Activated T-cell treated with anti-CD3 and anti-CD28 coated beads for 24 hours (primary cell): ENCODE data around the gene IFITM1.
"Not testable (repeated sequence)": the region's sequence is repeated elsewhere in the genome, so short reads cannot be mapped to it uniquely, and the experiment has no call there.

Experiments used
- DNase-seq: peaks from one replicate; pipeline ENCODE4 v3.0.0-alpha.2; 2020; ENCODE audit warnings: low read depth

Gene IFITM1

GRCh38 chr11:282630-283360, 31.0 kb upstream of the IFITM1 start:
- no peak for DNase-seq

DNA sequence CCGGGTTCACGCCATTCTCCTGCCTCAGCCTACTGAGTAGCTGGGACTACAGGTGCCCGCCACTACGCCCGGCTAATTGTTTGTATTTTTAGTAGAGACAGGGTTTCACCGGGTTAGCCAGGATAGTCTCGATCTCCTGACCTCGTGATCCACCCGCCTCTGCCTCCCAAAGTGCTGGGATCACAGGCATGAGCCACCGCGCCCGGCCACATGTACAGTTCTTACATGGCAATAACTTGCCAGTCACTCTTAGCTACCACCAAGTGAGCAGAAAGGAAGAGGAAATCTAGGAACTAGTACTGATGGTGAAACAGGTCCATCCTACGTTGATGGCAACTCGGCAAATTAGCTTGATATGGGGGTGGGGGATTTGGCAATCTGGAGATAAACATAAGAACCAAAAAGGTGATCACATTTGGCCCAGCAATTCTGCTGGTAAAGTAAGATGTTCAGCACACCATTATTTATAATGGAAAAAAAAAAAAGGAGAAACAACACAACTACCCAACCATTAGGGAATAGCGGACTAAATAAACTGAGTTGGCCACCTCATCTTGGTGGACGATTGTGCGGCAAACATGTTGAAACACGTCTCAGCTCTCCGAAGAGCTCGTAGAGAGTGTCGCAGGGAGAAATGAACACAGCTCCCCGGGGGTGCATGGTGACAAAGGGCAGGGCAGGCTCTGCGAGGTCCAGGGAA, 30.3 kb upstream of the IFITM1 start:
- DNase-seq = no peak

- DNase-seq = no peak
Measured at GRCh38 chr11:284105-285020, 29.5 kb upstream of the IFITM1 start.

- DNase-seq = no peak
Measured at GRCh38 chr11:285021-285893, 28.6 kb upstream of the IFITM1 start.

DNA sequence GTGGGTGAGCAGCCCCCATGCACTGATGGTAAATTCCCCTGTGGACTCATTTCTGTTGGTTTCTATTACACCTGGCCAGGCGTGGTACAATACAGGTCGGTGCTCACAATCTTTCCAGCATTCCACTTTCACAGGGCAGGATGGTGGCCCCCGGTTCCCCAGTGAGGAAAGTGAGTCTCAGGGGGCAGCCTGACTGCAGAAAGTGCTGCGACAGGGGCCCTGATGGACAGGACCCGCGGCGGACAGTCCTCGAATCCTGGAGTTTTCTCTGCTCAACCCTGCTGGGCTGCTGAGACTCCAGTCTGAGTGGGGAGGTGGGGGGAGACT, 28.0 kb upstream of the IFITM1 start:
- no peak for DNase-seq

DNA sequence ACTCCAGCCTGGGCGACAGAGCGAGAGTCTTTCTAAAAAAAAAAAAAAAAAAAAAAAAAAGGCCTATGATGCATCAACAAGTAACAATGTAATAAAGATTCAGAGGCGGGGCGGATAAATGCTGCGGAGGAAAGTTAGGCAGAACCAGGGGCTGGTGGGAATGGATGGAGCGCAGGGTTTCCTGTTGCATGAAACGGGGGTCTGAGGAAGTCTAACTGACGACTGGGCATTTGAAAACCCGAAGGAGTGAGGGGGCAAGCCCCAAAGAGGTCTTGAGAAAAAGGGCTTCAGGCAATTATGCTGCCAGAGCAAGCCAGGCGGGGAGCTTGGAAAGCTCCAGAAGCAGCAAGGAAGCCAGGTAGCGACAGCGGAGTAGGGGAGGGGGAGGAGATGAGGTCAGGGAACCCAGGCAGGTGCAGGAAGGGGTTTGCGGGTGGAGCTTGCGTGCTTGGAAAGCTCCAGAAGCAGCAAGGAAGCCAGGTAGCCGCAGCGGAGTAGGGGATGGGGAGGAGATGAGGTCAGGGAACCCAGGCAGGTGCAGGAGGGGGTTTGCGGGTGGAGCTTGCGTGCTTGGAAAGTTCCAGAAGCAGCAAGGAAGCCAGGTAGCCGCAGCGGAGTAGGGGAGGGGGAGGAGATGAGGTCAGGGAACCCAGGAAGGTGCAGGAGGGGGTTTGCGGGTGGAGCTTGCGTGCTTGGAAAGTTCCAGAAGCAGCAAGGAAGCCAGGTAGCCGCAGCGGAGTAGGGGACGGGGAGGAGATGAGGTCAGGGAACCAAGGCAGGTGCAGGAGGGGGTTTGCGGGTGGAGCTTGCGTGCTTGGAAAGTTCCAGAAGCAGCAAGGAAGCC, 26.6 kb upstream of the IFITM1 start:
- not testable (repeated sequence) for DNase-seq

DNA sequence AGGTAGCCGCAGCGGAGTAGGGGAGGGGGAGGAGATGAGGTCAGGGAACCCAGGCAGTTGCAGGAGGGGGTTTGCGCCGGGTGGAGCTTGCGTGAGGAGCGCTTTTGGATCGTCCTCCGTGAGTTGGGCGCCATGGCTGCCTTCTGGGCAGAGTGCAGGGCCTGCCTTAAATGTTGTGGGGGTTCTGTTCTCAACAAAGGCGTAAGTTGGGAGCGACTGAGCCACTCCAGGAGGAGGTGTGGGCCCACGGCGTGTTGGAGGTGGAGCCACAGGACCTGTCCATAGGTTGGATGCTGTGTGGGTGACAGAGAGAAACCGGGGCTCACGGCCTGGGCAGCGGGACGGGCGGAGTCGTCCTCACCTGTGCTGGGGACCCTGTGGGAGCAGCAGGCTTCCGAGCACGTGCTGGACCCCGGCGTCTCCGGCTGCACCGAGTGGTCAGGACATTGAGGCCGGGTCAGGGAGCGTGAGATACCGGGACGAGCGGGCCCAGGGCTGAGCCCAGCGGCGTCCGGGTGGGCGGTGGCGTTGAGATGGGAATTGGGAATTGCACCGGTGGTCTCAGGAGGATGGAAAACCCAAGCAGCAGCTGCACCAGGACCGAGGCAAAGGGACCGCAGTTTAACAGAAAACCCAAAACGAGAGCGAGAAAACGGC, 25.9 kb upstream of the IFITM1 start:
- DNase-seq = no peak

GRCh38 chr11:288478-289397, 25.1 kb upstream of the IFITM1 start, which contains the start of gene PGGHG:
Gene PGGHG (plus strand): TSS chr11:289126. CDS start chr11:289817, 691 bp downstream.
- no peak for DNase-seq

DNA sequence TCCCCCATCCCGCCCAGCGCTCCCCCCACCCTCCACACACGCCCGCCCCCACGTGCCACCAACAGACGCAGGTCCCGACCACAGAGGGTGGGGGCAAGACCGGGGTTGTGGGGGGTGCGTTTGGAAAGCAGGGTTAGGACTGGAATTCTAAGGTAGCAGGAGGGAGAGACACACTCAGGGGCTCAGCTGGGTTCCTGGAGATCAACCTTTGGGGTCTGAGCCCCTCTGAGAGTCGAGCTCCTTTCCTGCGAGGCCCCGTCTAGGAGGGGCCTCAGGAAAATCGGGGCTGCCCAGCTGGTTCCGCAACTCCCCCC, 24.5 kb upstream of the IFITM1 start:
- no peak for DNase-seq

DNA sequence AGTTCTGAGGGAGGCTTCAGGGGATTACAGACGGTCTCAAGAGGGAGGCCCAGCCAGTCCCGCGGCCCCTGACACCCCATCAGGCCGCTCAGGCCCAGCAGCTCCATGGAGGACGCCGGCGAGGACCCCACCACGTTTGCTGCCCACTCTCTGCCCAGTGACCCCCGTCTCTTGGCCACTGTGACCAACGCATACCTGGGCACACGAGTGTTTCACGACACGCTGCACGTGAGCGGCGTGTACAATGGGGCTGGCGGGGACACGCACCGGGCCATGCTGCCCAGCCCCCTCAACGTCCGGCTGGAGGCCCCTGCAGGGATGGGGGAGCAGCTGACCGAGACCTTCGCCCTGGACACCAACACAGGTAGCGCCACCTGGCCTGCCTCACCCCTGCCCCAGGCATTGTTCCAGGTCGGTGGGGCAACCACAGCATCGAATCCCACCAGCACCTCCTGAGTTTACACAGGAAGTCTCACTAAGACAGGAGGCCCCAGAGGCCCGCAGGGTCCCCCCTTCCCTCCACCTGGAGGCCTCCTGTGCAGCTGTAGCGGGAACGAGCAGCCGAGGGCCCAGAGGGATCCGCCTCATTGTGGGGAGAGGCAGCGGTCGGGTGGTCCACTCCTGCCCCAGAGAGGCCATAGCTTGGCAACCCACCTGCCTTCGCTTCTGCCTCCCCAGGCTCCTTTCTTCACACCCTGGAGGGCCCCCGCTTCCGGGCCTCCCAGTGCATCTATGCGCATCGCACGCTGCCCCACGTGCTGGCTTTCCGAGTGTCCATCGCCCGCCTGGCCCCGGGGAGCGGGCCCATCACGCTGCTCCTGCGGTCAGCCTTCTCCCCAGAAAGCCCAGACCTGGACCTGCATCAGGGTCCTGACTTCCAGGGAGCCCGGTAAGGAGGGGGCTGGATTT, 23.9 kb upstream of the IFITM1 start:
- no peak for DNase-seq

- no peak for DNase-seq
Measured at GRCh38 chr11:290621-291231, 23.1 kb upstream of the IFITM1 start.

DNA sequence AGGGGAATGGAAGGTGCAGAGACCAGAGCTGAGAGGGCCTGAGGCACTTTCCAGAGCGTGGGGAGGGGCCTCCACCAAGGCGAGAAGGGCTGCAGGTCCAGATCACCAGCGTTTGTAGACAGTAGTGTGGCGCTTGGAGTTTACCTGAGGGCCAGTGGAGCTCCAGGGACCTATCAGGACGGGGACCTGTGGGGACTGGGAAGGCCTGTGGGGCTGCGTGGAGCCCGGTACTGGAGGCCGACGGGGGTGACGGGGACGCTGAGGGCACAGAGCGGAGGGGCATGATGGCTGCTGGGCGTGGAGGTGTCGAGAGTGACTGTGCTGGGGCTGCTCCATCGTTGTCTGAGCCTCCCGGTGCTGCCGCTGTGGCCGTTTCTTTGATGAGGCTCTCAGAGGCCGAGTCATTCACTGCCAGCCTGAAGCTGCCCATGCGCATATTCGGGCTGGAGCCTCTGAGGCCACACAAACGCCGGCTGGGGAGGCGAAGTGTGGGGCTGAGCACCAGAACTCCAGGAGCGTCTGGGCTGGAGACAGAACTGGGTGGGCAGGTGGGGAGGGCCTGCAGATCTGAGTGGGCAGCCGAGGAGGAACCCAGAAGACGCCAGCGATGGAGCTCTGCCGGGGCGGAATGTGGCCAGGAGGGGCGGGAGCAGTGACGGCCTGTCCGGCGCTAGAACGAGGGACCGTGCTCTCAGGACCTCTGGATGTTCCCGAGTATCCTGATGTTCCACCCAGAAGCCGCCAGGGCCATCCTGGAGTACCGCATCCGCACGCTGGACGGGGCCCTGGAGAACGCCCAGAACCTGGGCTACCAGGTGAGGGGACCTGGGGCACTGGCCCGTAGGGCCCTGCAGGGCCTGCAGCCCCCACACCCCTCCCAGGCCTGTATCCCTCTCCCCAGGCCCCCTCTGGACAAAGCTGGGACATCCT, 22.3 kb upstream of the IFITM1 start:
- no peak for DNase-seq

- DNase-seq = no peak
Measured at GRCh38 chr11:292211-293121, 21.4 kb upstream of the IFITM1 start.

DNA sequence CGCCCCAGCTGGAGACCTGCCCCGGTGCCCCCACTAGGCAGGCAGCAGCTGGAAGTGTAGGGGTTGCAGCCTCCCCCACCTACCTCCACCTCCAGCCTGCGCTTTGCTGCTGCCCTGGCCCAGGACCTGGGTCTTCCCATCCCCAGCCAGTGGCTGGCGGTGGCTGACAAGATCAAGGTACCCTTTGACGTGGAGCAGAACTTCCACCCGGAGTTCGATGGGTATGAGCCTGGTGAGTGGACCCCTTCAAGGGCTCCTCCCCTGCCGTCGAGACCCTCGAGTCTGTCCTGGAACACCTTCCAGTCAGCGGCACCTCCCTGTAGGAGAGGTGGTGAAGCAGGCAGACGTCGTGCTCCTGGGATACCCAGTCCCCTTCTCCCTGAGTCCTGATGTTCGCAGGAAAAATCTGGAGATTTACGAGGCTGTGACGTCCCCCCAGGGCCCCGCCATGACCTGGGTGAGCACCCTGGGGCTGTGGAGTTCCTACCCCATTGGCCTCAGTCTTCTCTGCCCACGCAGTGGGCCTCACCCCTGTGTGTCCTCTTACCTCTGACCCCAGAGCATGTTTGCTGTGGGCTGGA, 20.5 kb upstream of the IFITM1 start:
- no peak for DNase-seq
